AG04449 (cell line): Measurements from ENCODE around the gene NRIP1.

Experiments used
- CTCF ChIA-PET: fragments of 350-600 bp; formaldehyde crosslinking; extraction: SDS; loops from one replicate; lab custom pipeline; 2021; ENCODE audit warnings: antibody characterized with exemption; lab: Yijun Ruan, JAX
- POLR2A ChIA-PET: fragments of 400-600, 350-600 bp; formaldehyde crosslinking; extraction: SDS; loops from one replicate; lab custom pipeline; 2020; ENCODE audit warnings: antibody characterized with exemption, inconsistent platforms; lab: Yijun Ruan, JAX
- DNase-seq: peaks from one replicate; pipeline ENCODE4 v3.0.0-alpha.2; 2010; ENCODE audit warnings: low read depth, low spot score
- H3K4me3 ChIP-seq: 2 replicates; pipeline ENCODE4 v1.5.1; 2011; ENCODE audit warnings: low read depth, mild to moderate bottlenecking, control low read depth, low read length
- CTCF ChIP-seq: IDR thresholded peaks from one replicate; pipeline ENCODE4 v1.5.1; 2011; ENCODE audit warnings: mild to moderate bottlenecking, moderate library complexity, low read length, control low read depth, inconsistent platforms; ENCODE audit not compliant: insufficient read depth; ENCODE audit errors: missing control alignments

The NRIP1 gene

GRCh38 chr21:15092745-15093144, 27.9 kb upstream of the NRIP1 start:
- DNase-seq, result no peak
- ChIA-PET CTCF (no interaction called here), POLR2A (no interaction called here)
- no peak for TF ChIP-seq CTCF
- no peak overlapping the region for H3K4me3 ChIP-seq

- POLR2A ChIA-PET, result no interaction called here
- TF ChIP-seq CTCF, result no peak
These were observed 25.6 kb upstream of the NRIP1 start for GRCh38 chr21:15090390-15090789.

GRCh38 chr21:15088488-15088887, 23.7 kb upstream of the NRIP1 start:
- ChIA-PET POLR2A (no interaction called here), CTCF (no interaction called here)
- DNase-seq, result no peak
- H3K4me3 ChIP-seq, result no peak overlapping the region
- TF ChIP-seq CTCF, result no peak

More at GRCh38 chr21:15090390-15090789, 25.6 kb upstream of the NRIP1 start:
- no peak overlapping the region for H3K4me3 ChIP-seq
- CTCF ChIA-PET, result no interaction called here
- DNase-seq, result no peak

GRCh38 chr21:15084668-15085067, 19.9 kb upstream of the NRIP1 start:
- no peak for TF ChIP-seq CTCF
- H3K4me3 ChIP-seq, result no peak overlapping the region
- DNase-seq, result no peak
- CTCF ChIA-PET, result no interaction called here
- POLR2A ChIA-PET, result no interaction called here

GRCh38 chr21:15080526-15080925, 15.7 kb upstream of the NRIP1 start:
- POLR2A ChIA-PET, result no interaction called here
- no peak for DNase-seq

GRCh38 chr21:15079269-15079668, 14.5 kb upstream of the NRIP1 start:
- H3K4me3 ChIP-seq, result no peak overlapping the region
- no peak for DNase-seq
- CTCF ChIA-PET, result interaction anchor here (0.6 kb wide), 1 partner anchor 484 kb away, joined by 3 read pairs; no protein-coding TSS in a partner anchor
- TF ChIP-seq CTCF, result no peak
- POLR2A ChIA-PET, result no interaction called here

More at GRCh38 chr21:15080526-15080925, 15.7 kb upstream of the NRIP1 start:
- TF ChIP-seq CTCF, result no peak
- H3K4me3 ChIP-seq, result no peak overlapping the region
- CTCF ChIA-PET, result interaction anchor here (0.9 kb wide), 1 partner anchor 14 kb away, joined by 3 read pairs; no protein-coding TSS in a partner anchor
